H1 (cell line): ENCODE measurements around the gene CCDC88C. TPM values are rescaled to one million over a fixed set of nuclear protein-coding genes. Genes with fewer than 3 reads are reported as not detected.
A peak's percentile ranks its signal among the peaks of the same experiment; 100 is the strongest.

Source experiments
- BRCA1 ChIP-seq: IDR thresholded peaks from 2 replicates; pipeline ENCODE4 v1.6.1; 2012; ENCODE audit warnings: low read depth, low read length, improper control_type of control experiment
- CBX8 ChIP-seq: fragments of 300-800, 300-1000 bp; sonication (generic); IDR thresholded peaks from 2 replicates; pipeline ENCODE4 v1.7.1; 2016; ENCODE audit warnings: low read depth, low read length, borderline replicate concordance
- FOSL1 ChIP-seq: IDR thresholded peaks from 2 replicates; pipeline ENCODE4 v1.6.1; 2011; ENCODE audit warnings: mild to moderate bottlenecking, low read depth, low read length, moderate library complexity; ENCODE audit not compliant: insufficient read depth
- POLR2AphosphoS5 ChIP-seq: IDR thresholded peaks from 2 replicates; pipeline ENCODE4 v1.6.1; 2011; ENCODE audit warnings: low read depth, low read length
- POU5F1 ChIP-seq: IDR thresholded peaks from 2 replicates; pipeline ENCODE4 v1.6.1; 2011; ENCODE audit warnings: low read depth, mild to moderate bottlenecking, low read length, moderate library complexity
- SIN3A ChIP-seq, 2 experiments: IDR thresholded peaks in 1 of 2; conservative IDR thresholded peaks in 1 of 2; 2 replicates each; pipeline ENCODE4 v1.6.1; 2011 to 2012; ENCODE audit warnings: low read length in 2 of 2, improper control_type of control experiment in 1 of 2, low read depth in 1 of 2, mild to moderate bottlenecking in 1 of 2
- SP4 ChIP-seq: IDR thresholded peaks from 2 replicates; pipeline ENCODE4 v1.6.1; 2012; ENCODE audit warnings: low read length, inconsistent platforms
- polyA plus RNA-seq, 7 experiments: library from polyadenylated mRNA; depleted of rRNA in 3 of 7; stranded (reverse) in 5 of 7; unstranded in 2 of 7; fragments of >200 nt in 5 of 7; fragments of 200-250 nt in 2 of 7; gene quantifications; 1 replicate in 5 of 7; 2 replicates in 1 of 7; 4 replicates in 1 of 7; pipeline versions ENCODE4 v1.2.1 to v1.2.3, GENCODE V29; 2011 to 2013; ENCODE audit warnings: missing spikeins in 2 of 7, mixed read lengths in 2 of 7
- total RNA-seq: library from RNA; stranded (reverse); fragmentation: NEBNext Ultra II Directional; extraction: Animal tissue kit (Norgen Biotek cat#: 25700); gene quantifications from 2 replicates; pipeline ENCODE4 v1.2.1, GENCODE V29; 2021
- TF ChIP-seq, protein P1 (sequence below): IDR thresholded peaks from 2 replicates; pipeline ENCODE4 v1.6.1; 2012; ENCODE audit warnings: inconsistent platforms
- TF ChIP-seq, protein P2 (sequence below): IDR thresholded peaks from 2 replicates; pipeline ENCODE4 v1.6.1; 2012; ENCODE audit warnings: inconsistent platforms

Gene CCDC88C
- total and polyA plus RNA-seq, 2 of the 8 experiments (the other 6 are each of a cell fraction or from before 2014, with no cell fraction given), result 10.3 to 57.7 TPM

DNA sequence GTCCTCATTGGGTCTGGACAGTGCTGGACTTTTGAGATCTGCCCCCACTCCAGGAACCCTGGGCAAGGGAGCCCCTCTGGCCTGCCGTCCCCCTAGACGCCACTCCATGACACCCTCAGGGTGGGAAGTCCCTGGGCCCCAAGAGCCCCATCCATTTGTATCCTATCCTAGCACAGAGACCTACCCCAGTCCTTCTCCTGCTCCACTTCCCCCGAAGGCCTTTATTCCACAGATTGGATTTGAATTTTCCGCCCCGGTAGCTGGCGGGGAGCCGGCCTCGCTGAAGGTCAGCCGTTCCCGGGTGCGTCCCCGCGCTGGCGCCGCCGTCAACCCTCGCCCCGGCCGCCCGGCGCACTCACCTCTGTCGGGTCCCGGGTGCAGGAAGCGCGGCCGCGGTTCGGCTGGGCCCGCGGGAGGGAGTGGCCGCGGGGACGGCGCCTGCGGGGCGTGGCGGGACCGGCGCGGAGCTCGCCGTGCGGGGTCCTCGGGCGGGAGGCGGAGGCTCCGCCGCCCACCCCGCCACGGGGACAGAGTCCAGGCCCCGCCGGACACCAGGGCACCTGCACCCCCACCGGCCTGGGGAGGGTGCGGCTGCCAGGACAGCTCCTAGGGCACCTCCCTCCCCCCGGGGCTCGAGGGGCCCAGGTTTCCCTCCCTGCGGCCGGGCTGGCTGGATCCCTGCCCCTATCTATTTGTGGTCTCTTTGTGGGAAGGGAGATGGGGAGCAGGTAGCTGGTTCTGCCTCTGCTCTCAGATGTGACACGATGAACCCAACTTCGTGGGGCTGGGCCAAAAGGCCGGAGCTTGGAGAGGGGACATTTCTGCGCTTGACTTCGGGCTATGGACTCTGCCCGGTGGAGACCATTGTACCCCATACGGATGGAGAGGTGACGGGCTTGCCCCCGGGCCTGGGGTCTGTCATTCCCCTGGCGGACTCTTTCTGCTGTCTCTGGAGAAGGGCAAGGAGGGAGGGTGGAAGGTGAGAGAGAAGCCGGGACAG, 153.2 kb downstream of the CCDC88C start (continued):
- TF ChIP-seq BRCA1 (no peak), POLR2AphosphoS5 (no peak), SP4 (no peak), FOSL1 (no peak), SIN3A (conservative IDR thresholded peaks at IDR 0.05 in 1 of 2, IDR thresholded peaks at IDR 0.05 in 1 of 2; ENCODE audit: low read depth in 1 of 2, low read length in 2 of 2) (no peak), POU5F1 (no peak), CBX8 (no peak)
- TF ChIP-seq, protein P1, sequence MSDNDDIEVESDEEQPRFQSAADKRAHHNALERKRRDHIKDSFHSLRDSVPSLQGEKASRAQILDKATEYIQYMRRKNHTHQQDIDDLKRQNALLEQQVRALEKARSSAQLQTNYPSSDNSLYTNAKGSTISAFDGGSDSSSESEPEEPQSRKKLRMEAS, result 0 out of 2 replicates have a peak, but pooled peaks have one; percentile 10
- TF ChIP-seq, protein P2, sequence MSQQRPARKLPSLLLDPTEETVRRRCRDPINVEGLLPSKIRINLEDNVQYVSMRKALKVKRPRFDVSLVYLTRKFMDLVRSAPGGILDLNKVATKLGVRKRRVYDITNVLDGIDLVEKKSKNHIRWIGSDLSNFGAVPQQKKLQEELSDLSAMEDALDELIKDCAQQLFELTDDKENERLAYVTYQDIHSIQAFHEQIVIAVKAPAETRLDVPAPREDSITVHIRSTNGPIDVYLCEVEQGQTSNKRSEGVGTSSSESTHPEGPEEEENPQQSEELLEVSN, result no peak
